Activated CD8-positive, alpha-beta T cell treated with anti-CD3 and anti-CD28 coated beads for 36 hours (primary cell): ENCODE results near the gene PNP. TPM values are rescaled to one million over a fixed set of nuclear protein-coding genes. Genes with fewer than 3 reads are reported as not detected.

ENCODE experiments used
- ATAC-seq: fragments of 200-7000 bp; cut with Tn5 transposase; one replicate; pipeline ENCODE4 v1.10.0; 2021; ENCODE audit warnings: mild to moderate bottlenecking, moderate library complexity
- CTCF ChIA-PET: fragments of 350-600 bp; sonication (Branson Sonifier 250); formaldehyde crosslinking; loops from one replicate; lab custom pipeline; 2021; ENCODE audit warnings: antibody characterized with exemption; lab: Charles Lee
- POLR2A ChIA-PET: fragments of 350-600 bp; sonication (Branson Sonifier 250); formaldehyde crosslinking; loops from one replicate; lab custom pipeline; 2021; ENCODE audit warnings: antibody characterized with exemption; lab: Charles Lee
- DNase-seq: peaks from one replicate; pipeline ENCODE4 v3.0.0-alpha.2; 2020
- H3K27ac Mint-ChIP-seq: one replicate; pipeline ENCODE4 v1.8.0; 2021; ENCODE audit warnings: mild to moderate bottlenecking, mixed read lengths
- H3K27me3 Mint-ChIP-seq: one replicate; pipeline ENCODE4 v1.8.0; 2021; ENCODE audit warnings: mixed read lengths
- H3K36me3 Mint-ChIP-seq: one replicate; pipeline ENCODE4 v1.8.0; 2021; ENCODE audit warnings: low read depth, mixed read lengths
- H3K4me1 Mint-ChIP-seq: one replicate; pipeline ENCODE4 v1.8.0; 2021; ENCODE audit warnings: low read depth, mixed read lengths
- H3K4me3 Mint-ChIP-seq: one replicate; pipeline ENCODE4 v1.8.0; 2021; ENCODE audit warnings: mild to moderate bottlenecking, moderate library complexity, mixed read lengths
- H3K9me3 Mint-ChIP-seq: one replicate; pipeline ENCODE4 v1.8.0; 2021; ENCODE audit warnings: mixed read lengths
- CTCF ChIP-seq: fragments of 200-600 bp; IDR thresholded peaks from one replicate; pipeline ENCODE4 v1.8.0; 2022; ENCODE audit warnings: antibody characterized with exemption, mild to moderate bottlenecking
- intact Hi-C: fragments of 100-400 bp; cut with micrococcal nuclease; formaldehyde crosslinking; loops from one replicate; pipeline ENCODE4 v1.10.0; 2022
- total RNA-seq, 2 experiments: library from RNA; stranded (reverse); gene quantifications; one replicate each; pipeline ENCODE4 v1.2.3, GENCODE V29; 2021

Gene PNP
- total RNA-seq, 2 experiments from 2014 or later = 176 to 183 TPM

DNA sequence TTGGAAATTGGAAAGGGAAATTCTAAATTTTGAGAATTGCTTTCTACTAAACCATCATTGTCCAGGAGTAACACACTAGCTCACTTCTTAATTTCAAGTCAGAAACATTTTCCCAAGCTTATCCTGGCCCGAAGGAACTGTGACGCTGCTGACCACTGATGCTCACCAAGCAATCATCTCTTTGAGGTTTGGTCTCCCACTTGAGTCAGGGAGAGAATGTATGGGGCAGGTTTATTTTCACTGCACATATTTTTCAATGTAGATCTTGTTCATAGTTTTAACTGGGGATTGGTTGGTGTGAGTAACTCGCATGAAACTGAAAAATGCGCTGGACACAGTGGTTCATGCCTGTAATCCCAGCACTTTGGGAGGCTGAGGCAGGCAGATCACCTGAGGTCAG is 23.3 kb downstream of the PNP start:
- Mint-ChIP-seq H3K4me3 (no peak overlapping the region), H3K27me3 (no peaks in the 10 kb centered on the region), H3K27ac (no peak overlapping the region), H3K36me3 (no peaks in the 10 kb centered on the region), H3K9me3 (no peaks in the 10 kb centered on the region), H3K4me1 (peaks cover 60% of the 10 kb centered on the region)
- DNase-seq (no peak), ATAC-seq (no peak)
- ChIA-PET POLR2A (no interaction called here), CTCF (interaction anchor here (1.7 kb wide), 1 partner anchor 38 kb away, joined by 6 read pairs; no protein-coding TSS in a partner anchor)
- TF ChIP-seq CTCF = no peak
- intact Hi-C loops = no loop called here

DNA sequence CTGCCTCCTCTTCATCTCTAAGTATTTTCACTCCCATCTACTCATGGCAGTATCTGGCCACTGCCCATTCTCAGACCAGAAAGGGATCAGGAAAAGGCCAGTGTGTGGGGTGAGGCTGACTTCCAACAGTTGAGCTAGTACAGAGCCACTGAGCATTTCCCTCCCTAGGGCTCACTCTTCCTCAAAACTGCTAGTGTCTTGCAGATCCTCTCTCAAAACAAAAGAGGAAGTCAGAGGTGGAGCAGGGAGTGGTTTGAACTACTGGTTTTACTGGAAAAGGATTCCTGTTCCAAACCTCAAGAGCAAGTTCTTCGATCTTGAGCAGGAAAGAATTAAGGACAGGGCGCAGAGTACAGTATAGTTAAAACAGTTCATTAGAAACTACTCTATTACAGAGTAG is 24.4 kb downstream of the PNP start:
- Mint-ChIP-seq H3K36me3 (no peaks in the 10 kb centered on the region), H3K27ac (no peak overlapping the region), H3K4me3 (no peak overlapping the region), H3K4me1 (peaks cover 55% of the 10 kb centered on the region), H3K9me3 (no peaks in the 10 kb centered on the region), H3K27me3 (no peaks in the 10 kb centered on the region)
- TF ChIP-seq CTCF = no peak
- POLR2A ChIA-PET = interaction anchor here (0.5 kb wide), 1 partner anchor 163 kb away, joined by 3 read pairs; no protein-coding TSS in a partner anchor
- CTCF ChIA-PET = no interaction called here
- DNase-seq (no peak), ATAC-seq (no peak)
- intact Hi-C loops = no loop called here

DNA sequence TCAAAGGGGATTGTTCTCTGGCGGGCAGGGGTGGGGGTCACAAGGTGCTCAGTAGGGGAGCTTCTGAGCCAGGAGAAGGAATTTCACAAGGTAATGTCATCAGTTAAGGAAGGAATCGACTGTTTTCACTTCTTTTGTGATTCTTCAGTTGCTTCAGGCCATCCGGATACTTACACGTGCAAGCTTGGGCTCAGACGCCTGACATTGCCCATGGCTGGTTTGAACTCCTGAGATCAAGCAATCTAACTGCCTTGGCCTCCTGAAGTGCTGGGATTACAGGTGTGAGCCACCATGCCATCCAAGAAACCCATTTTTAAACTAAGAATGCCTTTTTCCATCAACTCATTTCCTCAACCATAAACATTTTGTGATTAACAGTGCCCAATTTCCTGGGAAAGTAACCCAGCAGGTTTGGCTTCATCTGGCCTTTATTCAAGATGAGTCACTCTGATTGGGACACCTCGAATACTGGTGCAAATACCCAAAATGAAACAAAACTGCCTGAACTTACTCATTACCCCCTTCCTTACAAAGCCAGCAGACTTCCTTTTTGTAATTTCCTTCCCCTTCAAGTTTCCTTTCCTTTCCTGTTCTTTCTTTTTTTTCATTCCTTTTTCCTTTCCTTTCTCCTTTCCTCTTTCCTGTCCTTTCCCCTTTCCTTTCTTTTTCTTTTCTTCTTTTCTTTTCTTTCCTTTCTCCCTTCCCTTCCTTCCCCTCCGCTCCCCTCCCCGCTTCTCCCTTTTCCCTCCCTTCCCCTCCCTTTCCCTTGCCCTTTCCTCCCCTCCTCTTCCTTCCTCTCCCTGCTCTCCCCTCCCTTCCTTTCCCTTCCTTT is 25.9 kb downstream of the PNP start:
- no peaks in the 10 kb centered on the region for H3K27me3 Mint-ChIP-seq
- DNase-seq (no peak), ATAC-seq (peak; percentile 65)
- no peak overlapping the region for H3K4me3 Mint-ChIP-seq
- H3K9me3 Mint-ChIP-seq = no peaks in the 10 kb centered on the region
- H3K36me3 Mint-ChIP-seq = no peaks in the 10 kb centered on the region
- intact Hi-C loops = no loop called here
- CTCF ChIA-PET = interaction anchor here (1.1 to 1.8 kb wide), 4 partner anchors 8 to 114 kb away, joined by 4 to 5 read pairs (median 5); no protein-coding TSS in a partner anchor
- H3K27ac Mint-ChIP-seq = peak overlapping the region; percentile 5
- no peak for TF ChIP-seq CTCF
- H3K4me1 Mint-ChIP-seq = peaks cover 48% of the 10 kb centered on the region
- POLR2A ChIA-PET = interaction anchor here (1.0 kb wide), 1 partner anchor 25 kb away, joined by 3 read pairs; no protein-coding TSS in a partner anchor

DNA sequence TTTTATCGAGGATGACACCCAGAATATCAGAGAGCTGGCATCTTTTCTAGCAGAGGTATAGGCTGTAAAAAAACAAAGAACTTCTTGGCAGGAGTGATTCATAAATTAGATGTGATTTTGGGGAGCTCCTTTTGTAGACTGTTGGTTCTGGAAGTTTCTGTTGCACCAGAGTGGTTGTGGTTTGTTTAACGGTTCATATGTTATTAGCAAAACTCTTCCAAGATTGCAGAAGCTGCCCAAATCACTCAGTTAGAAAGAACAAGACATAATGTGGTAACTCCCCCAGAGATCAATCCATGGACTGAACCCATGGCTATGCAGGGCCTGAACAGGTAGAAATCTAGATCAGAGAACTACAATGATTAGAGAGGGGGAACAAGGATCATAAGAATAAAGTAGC is 29.4 kb downstream of the PNP start:
- intact Hi-C loops = no loop called here
- ChIA-PET CTCF (interaction anchor here (0.9 kb wide), 1 partner anchor 11 kb away, joined by 3 read pairs; no protein-coding TSS in a partner anchor), POLR2A (interaction anchor here (0.6 to 1.3 kb wide), 2 partner anchors 29 to 95 kb away, joined by 3 read pairs; no protein-coding TSS in a partner anchor)
- DNase-seq = no peak
- Mint-ChIP-seq H3K4me3 (no peak overlapping the region), H3K9me3 (no peaks in the 10 kb centered on the region), H3K36me3 (no peaks in the 10 kb centered on the region), H3K27me3 (no peaks in the 10 kb centered on the region), H3K4me1 (peaks cover 28% of the 10 kb centered on the region), H3K27ac (no peak overlapping the region)
- no peak for ATAC-seq
- TF ChIP-seq CTCF = no peak

GRCh38 chr14:20499108-20499507 is 29.9 kb downstream of the PNP start:
- ATAC-seq (peak; percentile 55), DNase-seq (no peak)
- intact Hi-C loops = no loop called here
- Mint-ChIP-seq H3K4me1 (peaks cover 26% of the 10 kb centered on the region), H3K27ac (no peak overlapping the region), H3K4me3 (no peak overlapping the region), H3K27me3 (no peaks in the 10 kb centered on the region), H3K9me3 (no peaks in the 10 kb centered on the region), H3K36me3 (no peaks in the 10 kb centered on the region)
- CTCF ChIA-PET = interaction anchor here (1.1 kb wide), 1 partner anchor 12 kb away, joined by 4 read pairs; no protein-coding TSS in a partner anchor
- POLR2A ChIA-PET = interaction anchor here (1.3 kb wide), 1 partner anchor 29 kb away, joined by 3 read pairs; no protein-coding TSS in a partner anchor
- no peak for TF ChIP-seq CTCF
